Measurements from ENCODE around the gene CBLC. TPM values are rescaled to one million over a fixed set of nuclear protein-coding genes. Genes with fewer than 3 reads are reported as not detected.

The CBLC gene
- total RNA-seq, 1 donor from 2014 or later, result not detected

GRCh38 chr19:44848036-44848811, 70.5 kb downstream of the CBLC start:
- Histone ChIP-seq H3K27me3 (ENCODE audit: control insufficient read depth in 3 of 3, insufficient read depth in 3 of 3, low read length in 3 of 3) (no peaks in the 10 kb centered on the region), H3K4me1 (ENCODE audit: control insufficient read depth in 3 of 3, insufficient read depth in 3 of 3, low read length in 3 of 3) (peaks cover 26 to 34% (median 30%) of the 10 kb centered on the region in 3 donors), H3K9ac (ENCODE audit: low read depth in 1 of 3, low read length in 3 of 3) (peak overlapping the region in 2 of 3 donors; percentile 86 to 94), H3K4me3 (ENCODE audit: low read length in 3 of 3) (peak overlapping the region; percentile 71 to 85 (median 79)), H3K36me3 (ENCODE audit: control insufficient read depth in 3 of 3, insufficient read depth in 3 of 3, low read length in 3 of 3) (no peaks in the 10 kb centered on the region), H3K27ac (ENCODE audit: low read depth, low read length) (peak overlapping the region; percentile 89), H3K9me3 (ENCODE audit: control insufficient read depth in 3 of 3, low read length in 3 of 3) (no peaks in the 10 kb centered on the region)

- Histone ChIP-seq H3K27me3 (ENCODE audit: control insufficient read depth in 3 of 3, insufficient read depth in 3 of 3, low read length in 3 of 3) (no peaks in the 10 kb centered on the region), H3K4me3 (ENCODE audit: low read length in 3 of 3) (peak overlapping the region in 2 of 3 donors; percentile 71 to 85), H3K36me3 (ENCODE audit: control insufficient read depth in 3 of 3, insufficient read depth in 3 of 3, low read length in 3 of 3) (peaks cover 0 to 2% (median 0%) of the 10 kb centered on the region in 3 donors), H3K27ac (ENCODE audit: low read depth, low read length) (peak overlapping the region; percentile 89), H3K4me1 (ENCODE audit: control insufficient read depth in 3 of 3, insufficient read depth in 3 of 3, low read length in 3 of 3) (peaks cover 26 to 34% (median 30%) of the 10 kb centered on the region in 3 donors), H3K9me3 (ENCODE audit: control insufficient read depth in 3 of 3, low read length in 3 of 3) (no peaks in the 10 kb centered on the region), H3K9ac (ENCODE audit: low read depth in 1 of 3, low read length in 3 of 3) (peak overlapping the region in 2 of 3 donors; percentile 54 to 94)
Measured at GRCh38 chr19:44848812-44849447, 71.2 kb downstream of the CBLC start.

Small RNA genes lying within 50 kb of the gene (small RNA-seq; reads per million reads assigned to genes)
- not detected for gene RF00156

Other genes with a start within 250 kb of the CBLC start
- not detected for gene CEACAM20, start 248.2 kb upstream of the CBLC start, total RNA-seq
- not detected for gene IGSF23, start 164.3 kb upstream of the CBLC start, total RNA-seq
- gene PVR, start 134.0 kb upstream of the CBLC start, total RNA-seq, result 15.7 TPM
- gene CEACAM19, start 106.4 kb upstream of the CBLC start, total RNA-seq, result 2.6 TPM
- gene CEACAM16, start 78.7 kb upstream of the CBLC start, total RNA-seq, result 1.0 TPM
- gene BCL3, start 29.2 kb upstream of the CBLC start, total RNA-seq, result 3.1 TPM
- gene BCAM, start 31.2 kb downstream of the CBLC start, total RNA-seq, result 89.8 TPM
- 31.8 TPM for gene NECTIN2, start 68.4 kb downstream of the CBLC start, total RNA-seq
- 22.4 TPM for gene TOMM40, start 113.4 kb downstream of the CBLC start, total RNA-seq
- gene APOE, start 127.9 kb downstream of the CBLC start, total RNA-seq, result 93.9 TPM
- 5.7 TPM for gene APOC1, start 136.7 kb downstream of the CBLC start, total RNA-seq
- gene APOC4, start 164.3 kb downstream of the CBLC start, total RNA-seq, result not detected
- not detected for gene APOC2, start 168.2 kb downstream of the CBLC start, total RNA-seq
- gene CLPTM1, start 177.5 kb downstream of the CBLC start, total RNA-seq, result 40.7 TPM
- 7.8 TPM for gene RELB, start 223.6 kb downstream of the CBLC start, total RNA-seq

Data from skeletal muscle tissue (tissue), 5 donors.